Measurements from ENCODE around the gene RRAS. TPM values are rescaled to one million over a fixed set of nuclear protein-coding genes. Genes with fewer than 3 reads are reported as not detected.

RRAS gene
- total RNA-seq, 1 donor from 2014 or later, result 10.6 TPM

DNA sequence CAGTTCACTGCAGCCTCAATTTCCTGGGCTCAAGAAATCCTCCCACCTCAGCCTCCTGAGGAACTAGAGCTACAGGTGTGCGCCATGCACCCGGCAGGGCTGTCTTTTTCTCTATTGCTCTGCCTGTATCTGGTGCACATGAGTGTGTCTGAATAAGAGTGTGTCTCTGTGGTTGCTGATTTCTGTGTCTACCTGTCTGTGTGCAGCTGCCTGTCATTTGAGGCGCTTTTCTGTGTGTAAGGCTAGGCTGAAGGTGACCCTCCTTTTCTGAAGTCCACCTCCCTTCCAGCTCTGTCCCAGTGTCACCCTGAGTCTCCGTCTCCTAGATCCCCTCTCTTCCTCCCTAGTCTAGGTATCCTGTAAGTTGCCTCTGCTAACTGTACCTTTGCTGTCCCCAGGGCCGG is 50.4 kb downstream of the RRAS start:
- no peaks in the 10 kb centered on the region for H3K9me3 Mint-ChIP-seq
- TF ChIP-seq, protein P1, sequence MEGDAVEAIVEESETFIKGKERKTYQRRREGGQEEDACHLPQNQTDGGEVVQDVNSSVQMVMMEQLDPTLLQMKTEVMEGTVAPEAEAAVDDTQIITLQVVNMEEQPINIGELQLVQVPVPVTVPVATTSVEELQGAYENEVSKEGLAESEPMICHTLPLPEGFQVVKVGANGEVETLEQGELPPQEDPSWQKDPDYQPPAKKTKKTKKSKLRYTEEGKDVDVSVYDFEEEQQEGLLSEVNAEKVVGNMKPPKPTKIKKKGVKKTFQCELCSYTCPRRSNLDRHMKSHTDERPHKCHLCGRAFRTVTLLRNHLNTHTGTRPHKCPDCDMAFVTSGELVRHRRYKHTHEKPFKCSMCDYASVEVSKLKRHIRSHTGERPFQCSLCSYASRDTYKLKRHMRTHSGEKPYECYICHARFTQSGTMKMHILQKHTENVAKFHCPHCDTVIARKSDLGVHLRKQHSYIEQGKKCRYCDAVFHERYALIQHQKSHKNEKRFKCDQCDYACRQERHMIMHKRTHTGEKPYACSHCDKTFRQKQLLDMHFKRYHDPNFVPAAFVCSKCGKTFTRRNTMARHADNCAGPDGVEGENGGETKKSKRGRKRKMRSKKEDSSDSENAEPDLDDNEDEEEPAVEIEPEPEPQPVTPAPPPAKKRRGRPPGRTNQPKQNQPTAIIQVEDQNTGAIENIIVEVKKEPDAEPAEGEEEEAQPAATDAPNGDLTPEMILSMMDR (conservative IDR thresholded peaks at IDR 0.05), result no peak
- H3K27ac Mint-ChIP-seq, result peak overlapping the region; percentile 98
- peaks cover 9% of the 10 kb centered on the region for H3K36me3 Mint-ChIP-seq
- no peaks in the 10 kb centered on the region for H3K27me3 Mint-ChIP-seq
- no peak for DNase-seq (ENCODE audit: extremely low spot score, unreplicated experiment)
- H3K4me1 Mint-ChIP-seq (ENCODE audit: unreplicated experiment), result peaks cover 7% of the 10 kb centered on the region
- H3K4me3 Mint-ChIP-seq, result peak overlapping the region; percentile 29

- Mint-ChIP-seq H3K27ac (peak overlapping the region; percentile 1), H3K9me3 (no peaks in the 10 kb centered on the region), H3K36me3 (peaks cover 3% of the 10 kb centered on the region), H3K27me3 (no peaks in the 10 kb centered on the region), H3K4me1 (ENCODE audit: unreplicated experiment) (peaks cover 3% of the 10 kb centered on the region), H3K4me3 (peak overlapping the region; percentile 29)
- no peak for DNase-seq (ENCODE audit: extremely low spot score, unreplicated experiment)
- TF ChIP-seq, protein P1 (conservative IDR thresholded peaks at IDR 0.05), result no peak
Measured at GRCh38 chr19:49588365-49589122, 51.4 kb downstream of the RRAS start.

DNA sequence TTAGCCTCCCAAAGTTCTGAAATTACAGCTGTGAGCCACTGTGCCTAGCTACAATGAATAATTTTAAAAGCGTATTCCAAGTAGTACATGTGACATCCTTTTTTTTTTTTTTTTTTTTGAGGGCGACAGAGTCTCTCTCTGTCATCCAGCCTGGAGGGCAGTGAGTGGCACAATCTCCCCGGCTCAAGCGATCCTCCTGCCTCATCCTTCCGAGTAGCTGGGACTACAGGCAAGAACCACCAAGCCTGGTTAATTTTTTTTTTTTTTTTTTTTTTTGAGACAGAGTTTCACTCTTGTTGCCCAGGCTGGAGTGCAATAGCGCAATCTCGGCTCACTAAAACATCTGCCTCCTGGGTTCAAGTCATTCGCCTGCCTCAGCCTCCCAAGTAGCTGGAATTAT is 52.7 kb downstream of the RRAS start:
- TF ChIP-seq, protein P1 (conservative IDR thresholded peaks at IDR 0.05), result no peak
- DNase-seq (ENCODE audit: extremely low spot score, unreplicated experiment), result no peak
- no peak overlapping the region for H3K4me3 Mint-ChIP-seq
- H3K36me3 Mint-ChIP-seq, result no peaks in the 10 kb centered on the region
- H3K27ac Mint-ChIP-seq, result no peak overlapping the region
- H3K9me3 Mint-ChIP-seq, result no peaks in the 10 kb centered on the region
- no peaks in the 10 kb centered on the region for H3K4me1 Mint-ChIP-seq (ENCODE audit: unreplicated experiment)
- H3K27me3 Mint-ChIP-seq, result no peaks in the 10 kb centered on the region

Small RNA genes lying within 50 kb of the gene (microRNA-seq; reads per million reads assigned to microRNA genes)
- not detected for gene MIR5088

Other genes with a start within 250 kb of the RRAS start
- not detected in 2 replicates for gene PTH2, start 216.7 kb downstream of the RRAS start, total RNA-seq (ENCODE audit: low replicate concordance)
- gene GFY, start 214.8 kb downstream of the RRAS start, total RNA-seq (ENCODE audit: low replicate concordance), result not detected in 2 replicates
- gene SLC17A7, start 198.6 kb downstream of the RRAS start, total RNA-seq (ENCODE audit: low replicate concordance), result 0.19 TPM in 1 of 2 replicates, not detected in the other
- 83.1 and 93.3 TPM in 2 replicates for gene PIH1D1, start 188.3 kb downstream of the RRAS start, total RNA-seq (ENCODE audit: low replicate concordance)
- gene ALDH16A1, start 186.9 kb downstream of the RRAS start, total RNA-seq (ENCODE audit: low replicate concordance), result 22.7 and 33.7 TPM in 2 replicates
- 1.9 and 2.0 TPM in 2 replicates for gene FLT3LG, start 165.9 kb downstream of the RRAS start, total RNA-seq (ENCODE audit: low replicate concordance)
- 3,274 and 3,593 TPM in 2 replicates for gene RPL13A, start 152.5 kb downstream of the RRAS start, total RNA-seq (ENCODE audit: low replicate concordance)
- gene RPS11, start 143.7 kb downstream of the RRAS start, total RNA-seq (ENCODE audit: low replicate concordance), result 2,401 and 2,461 TPM in 2 replicates
- 102 and 106 TPM in 2 replicates for gene FCGRT, start 127.5 kb downstream of the RRAS start, total RNA-seq (ENCODE audit: low replicate concordance)
- gene RCN3, start 112.1 kb downstream of the RRAS start, total RNA-seq (ENCODE audit: low replicate concordance), result 4.5 and 12.1 TPM in 2 replicates
- gene NOSIP, start 59.6 kb downstream of the RRAS start, total RNA-seq (ENCODE audit: low replicate concordance), result 56.3 and 62.0 TPM in 2 replicates
- gene PRRG2, start 58.8 kb downstream of the RRAS start, total RNA-seq (ENCODE audit: low replicate concordance), result 5.1 and 5.2 TPM in 2 replicates
- gene PRR12, start 49.0 kb downstream of the RRAS start, total RNA-seq (ENCODE audit: low replicate concordance), result 32.0 and 40.0 TPM in 2 replicates
- 75.0 and 78.1 TPM in 2 replicates for gene SCAF1, start 2.1 kb upstream of the RRAS start, total RNA-seq (ENCODE audit: low replicate concordance)
- 81.4 and 86.6 TPM in 2 replicates for gene IRF3, start 25.7 kb upstream of the RRAS start, total RNA-seq (ENCODE audit: low replicate concordance)
- 40.8 and 49.2 TPM in 2 replicates for gene BCL2L12, start 25.8 kb upstream of the RRAS start, total RNA-seq (ENCODE audit: low replicate concordance)
- 131 and 195 TPM in 2 replicates for gene PRMT1, start 37.1 kb upstream of the RRAS start, total RNA-seq (ENCODE audit: low replicate concordance)
- 1.7 and 3.2 TPM in 2 replicates for gene ADM5, start 49.5 kb upstream of the RRAS start, total RNA-seq (ENCODE audit: low replicate concordance)
- 7.8 and 65.0 TPM in 2 replicates for gene CPT1C, start 51.0 kb upstream of the RRAS start, total RNA-seq (ENCODE audit: low replicate concordance)
- gene TSKS, start 123.2 kb upstream of the RRAS start, total RNA-seq (ENCODE audit: low replicate concordance), result not detected in 2 replicates
- 75.2 and 82.9 TPM in 2 replicates for gene AP2A1, start 126.9 kb upstream of the RRAS start, total RNA-seq (ENCODE audit: low replicate concordance)
- 26.8 and 29.3 TPM in 2 replicates for gene FUZ, start 173.1 kb upstream of the RRAS start, total RNA-seq (ENCODE audit: low replicate concordance)
- 88.5 and 88.9 TPM in 2 replicates for gene MED25, start 178.1 kb upstream of the RRAS start, total RNA-seq (ENCODE audit: low replicate concordance)
- 248 and 388 TPM in 2 replicates for gene PTOV1, start 211.0 kb upstream of the RRAS start, total RNA-seq (ENCODE audit: low replicate concordance)
- 72.3 and 125 TPM in 2 replicates for gene PNKP, start 227.4 kb upstream of the RRAS start, total RNA-seq (ENCODE audit: low replicate concordance)
- 35.8 and 40.1 TPM in 2 replicates for gene AKT1S1, start 237.2 kb upstream of the RRAS start, total RNA-seq (ENCODE audit: low replicate concordance)
- gene TBC1D17, start 237.6 kb upstream of the RRAS start, total RNA-seq (ENCODE audit: low replicate concordance), result 33.9 and 45.9 TPM in 2 replicates

All from type B pancreatic cell (in vitro differentiated cells).